GM18951 (cell line): ENCODE data around the gene ST3GAL5.

Experiments used
- POLR2A ChIP-seq: IDR thresholded peaks from 4 replicates; pipeline ENCODE4 v1.6.1; 2011; ENCODE audit warnings: mild to moderate bottlenecking; ENCODE audit not compliant: insufficient read length, insufficient read depth; ENCODE audit errors: extremely low read depth
- in situ Hi-C: fragments of 300-500 bp; cut with MboI; formaldehyde crosslinking; loops from one replicate; pipeline ENCODE4 v1.12.0; 2022; ENCODE audit warnings: low sequenced_read_pairs, mixed read lengths, inconsistent platforms; ENCODE audit not compliant: unreplicated experiment

The ST3GAL5 gene

GRCh38 chr2:85875350-85876050, 13.3 kb downstream of the ST3GAL5 start:
- in situ Hi-C loops: no loop called here
- TF ChIP-seq POLR2A: no peak

GRCh38 chr2:85873679-85874078, 15.1 kb downstream of the ST3GAL5 start:
- TF ChIP-seq POLR2A: no peak
- in situ Hi-C loops: no loop called here

- in situ Hi-C loops: no loop called here
- no peak for TF ChIP-seq POLR2A
These were observed 16.1 kb downstream of the ST3GAL5 start for GRCh38 chr2:85872536-85873161.

- in situ Hi-C loops: no loop called here
- TF ChIP-seq POLR2A: no peak
These were observed 17.2 kb downstream of the ST3GAL5 start for GRCh38 chr2:85871494-85872164.

GRCh38 chr2:85868822-85869221, 20.0 kb downstream of the ST3GAL5 start:
- TF ChIP-seq POLR2A: no peak
- in situ Hi-C loops: no loop called here

GRCh38 chr2:85867556-85868292, 21.1 kb downstream of the ST3GAL5 start:
- TF ChIP-seq POLR2A: no peak
- in situ Hi-C loops: no loop called here

- in situ Hi-C loops: no loop called here
- no peak for TF ChIP-seq POLR2A
These were observed 21.7 kb downstream of the ST3GAL5 start for GRCh38 chr2:85867121-85867520.

- in situ Hi-C loops: no loop called here
- no peak for TF ChIP-seq POLR2A
These were observed 22.6 kb downstream of the ST3GAL5 start for GRCh38 chr2:85866165-85866659.

GRCh38 chr2:85865539-85866164, 23.1 kb downstream of the ST3GAL5 start:
- no peak for TF ChIP-seq POLR2A
- in situ Hi-C loops: no loop called here

GRCh38 chr2:85864654-85865053, 24.1 kb downstream of the ST3GAL5 start:
- in situ Hi-C loops: no loop called here
- TF ChIP-seq POLR2A: no peak

- in situ Hi-C loops: no loop called here
- TF ChIP-seq POLR2A: no peak
These were observed 26.4 kb downstream of the ST3GAL5 start for GRCh38 chr2:85862426-85862825.

GRCh38 chr2:85861650-85862049, 27.1 kb downstream of the ST3GAL5 start:
- in situ Hi-C loops: no loop called here

GRCh38 chr2:85861180-85861579, 27.6 kb downstream of the ST3GAL5 start:
- no peak for TF ChIP-seq POLR2A
- in situ Hi-C loops: no loop called here

More at GRCh38 chr2:85861650-85862049, 27.1 kb downstream of the ST3GAL5 start:
- no peak for TF ChIP-seq POLR2A
